CD4-positive, CD25-positive, alpha-beta regulatory T cell (primary cell): Measurements from ENCODE around the gene ZBTB7A. TPM values are rescaled to one million over a fixed set of nuclear protein-coding genes. Genes with fewer than 3 reads are reported as not detected.
A peak's percentile ranks its signal among the peaks of the same experiment; 100 is the strongest.

Source experiments
- ATAC-seq, 2 donors: fragments of 150-1000 bp; cut with Tn5 transposase; one replicate each; pipeline ENCODE4 v1.10.0; 2021; ENCODE audit warnings: low read depth in 2 of 2, moderate number of reproducible peaks in 2 of 2, moderate library complexity in 1 of 2
- DNase-seq, 3 donors: peaks; one replicate each; pipeline versions ENCODE4 v3.0.0 to v3.0.0-alpha.2; 2012 to 2022; ENCODE audit warnings: mixed read lengths in 1 of 3
- H3K27ac ChIP-seq: one replicate; pipeline ENCODE4 v1.7.0; 2013; ENCODE audit warnings: mild to moderate bottlenecking, low read length; ENCODE audit not compliant: insufficient read depth, poor library complexity, severe bottlenecking
- H3K27me3 ChIP-seq: one replicate; pipeline ENCODE4 v1.7.0; 2013; ENCODE audit warnings: low read length; ENCODE audit not compliant: control insufficient read depth, insufficient read depth
- H3K36me3 ChIP-seq: one replicate; pipeline ENCODE4 v1.7.0; 2013; ENCODE audit warnings: mild to moderate bottlenecking, low read length, moderate library complexity; ENCODE audit not compliant: control insufficient read depth, insufficient read depth
- H3K4me1 ChIP-seq: 2 replicates; pipeline ENCODE4 v1.7.0; 2013; ENCODE audit warnings: mild to moderate bottlenecking, low read length; ENCODE audit not compliant: insufficient read depth, control insufficient read depth, poor library complexity, severe bottlenecking
- H3K4me3 ChIP-seq: one replicate; pipeline ENCODE4 v1.7.0; 2013; ENCODE audit warnings: low read depth, mild to moderate bottlenecking, low read length, moderate library complexity
- H3K9me3 ChIP-seq, 2 experiments: 1 replicate in 1 of 2; 2 replicates in 1 of 2; pipeline ENCODE4 v1.7.0; 2013; ENCODE audit warnings: low read length in 2 of 2, mild to moderate bottlenecking in 1 of 2, moderate library complexity in 1 of 2; ENCODE audit not compliant: control insufficient read depth in 2 of 2
- H3K27ac Mint-ChIP-seq, 3 donors: one replicate each; pipeline ENCODE4 v1.8.0; 2020 to 2022; ENCODE audit warnings: mild to moderate bottlenecking in 3 of 3, mixed read lengths in 3 of 3, moderate library complexity in 2 of 3
- H3K27me3 Mint-ChIP-seq: one replicate; pipeline ENCODE4 v1.8.0; 2022; ENCODE audit warnings: mild to moderate bottlenecking, mixed read lengths
- H3K36me3 Mint-ChIP-seq: one replicate; pipeline ENCODE4 v1.8.0; 2020; ENCODE audit warnings: mixed read lengths
- H3K4me1 Mint-ChIP-seq, 4 donors: one replicate each; pipeline ENCODE4 v1.8.0; 2020 to 2022; ENCODE audit warnings: mixed read lengths in 4 of 4, mild to moderate bottlenecking in 1 of 4
- H3K4me3 Mint-ChIP-seq, 4 donors: one replicate each; pipeline ENCODE4 v1.8.0; 2020 to 2022; ENCODE audit warnings: mild to moderate bottlenecking in 4 of 4, mixed read lengths in 4 of 4, moderate library complexity in 3 of 4
- H3K9me3 Mint-ChIP-seq, 7 donors: one replicate each; pipeline ENCODE4 v1.8.0; 2020 to 2022; ENCODE audit warnings: mixed read lengths in 7 of 7, mild to moderate bottlenecking in 3 of 7, moderate library complexity in 2 of 7
- polyA plus RNA-seq, 4 donors: library from polyadenylated mRNA; unstranded; fragments of 300-500 nt; fragmentation: Illumina TruSeq; gene quantifications; one replicate each; pipeline ENCODE4 v1.2.3, GENCODE V29; 2021
- total RNA-seq: library from RNA; stranded (reverse); gene quantifications from one replicate; pipeline ENCODE4 v1.2.3, GENCODE V29; 2022

ZBTB7A gene
- total and polyA plus RNA-seq, 5 donors from 2014 or later: 19.6 to 50.5 (median 26.8) TPM

GRCh38 chr19:4038661-4039423 lies 27.9 kb downstream of the ZBTB7A start:
- no peak overlapping the region for H3K4me3 Mint-ChIP-seq
- Histone ChIP-seq H3K27ac (no peak overlapping the region), H3K4me3 (no peak overlapping the region), H3K4me1 (no peaks in the 10 kb centered on the region), H3K9me3 (no peaks in the 10 kb centered on the region), H3K27me3 (no peaks in the 10 kb centered on the region), H3K36me3 (peaks cover 15% of the 10 kb centered on the region)
- ATAC-seq (no peak), DNase-seq (no peak)
- no peak overlapping the region for H3K27ac Mint-ChIP-seq
- peaks cover 0 to 5% (median 1%) of the 10 kb centered on the region in 4 donors for H3K4me1 Mint-ChIP-seq
- H3K9me3 Mint-ChIP-seq: peaks cover 0 to 2% (median 0%) of the 10 kb centered on the region in 7 donors
- H3K27me3 Mint-ChIP-seq: no peaks in the 10 kb centered on the region
- H3K36me3 Mint-ChIP-seq: peaks cover 7% of the 10 kb centered on the region

GRCh38 chr19:4038057-4038456 lies 28.6 kb downstream of the ZBTB7A start:
- DNase-seq: no peak

GRCh38 chr19:4037301-4037949 lies 29.3 kb downstream of the ZBTB7A start:
- ATAC-seq: no peak
- no peak overlapping the region for H3K27ac ChIP-seq
- peaks cover 20% of the 10 kb centered on the region for H3K36me3 ChIP-seq
- DNase-seq: no peak
- H3K27me3 Mint-ChIP-seq: no peaks in the 10 kb centered on the region
- H3K4me1 ChIP-seq: no peaks in the 10 kb centered on the region
- peaks cover 7% of the 10 kb centered on the region for H3K36me3 Mint-ChIP-seq
- H3K4me1 Mint-ChIP-seq: peaks cover 0 to 5% (median 1%) of the 10 kb centered on the region in 4 donors
- H3K27ac Mint-ChIP-seq: no peak overlapping the region
- H3K27me3 ChIP-seq: no peaks in the 10 kb centered on the region
- H3K4me3 ChIP-seq: no peak overlapping the region
- peaks cover 0 to 2% (median 0%) of the 10 kb centered on the region in 7 donors for H3K9me3 Mint-ChIP-seq
- H3K9me3 ChIP-seq: no peaks in the 10 kb centered on the region
- H3K4me3 Mint-ChIP-seq: no peak overlapping the region

More at GRCh38 chr19:4038057-4038456, 28.6 kb downstream of the ZBTB7A start:
- Mint-ChIP-seq H3K27me3 (no peaks in the 10 kb centered on the region), H3K9me3 (peaks cover 0 to 2% (median 0%) of the 10 kb centered on the region in 7 donors), H3K4me1 (peaks cover 0 to 5% (median 1%) of the 10 kb centered on the region in 4 donors), H3K36me3 (peaks cover 7% of the 10 kb centered on the region), H3K4me3 (no peak overlapping the region), H3K27ac (no peak overlapping the region)
- Histone ChIP-seq H3K9me3 (no peaks in the 10 kb centered on the region), H3K27ac (no peak overlapping the region), H3K36me3 (peaks cover 20% of the 10 kb centered on the region), H3K4me1 (no peaks in the 10 kb centered on the region), H3K4me3 (no peak overlapping the region), H3K27me3 (no peaks in the 10 kb centered on the region)
- ATAC-seq: no peak

- Mint-ChIP-seq H3K36me3 (peaks cover 7% of the 10 kb centered on the region), H3K4me1 (peaks cover 0 to 5% (median 1%) of the 10 kb centered on the region in 4 donors), H3K4me3 (no peak overlapping the region), H3K27me3 (no peaks in the 10 kb centered on the region), H3K9me3 (peaks cover 0 to 2% (median 0%) of the 10 kb centered on the region in 7 donors), H3K27ac (no peak overlapping the region)
- Histone ChIP-seq H3K9me3 (no peaks in the 10 kb centered on the region), H3K27ac (no peak overlapping the region), H3K36me3 (peaks cover 20% of the 10 kb centered on the region), H3K4me1 (no peaks in the 10 kb centered on the region), H3K27me3 (no peaks in the 10 kb centered on the region), H3K4me3 (no peak overlapping the region)
- ATAC-seq (no peak), DNase-seq (no peak)
These were observed 30.0 kb downstream of the ZBTB7A start for GRCh38 chr19:4036576-4037300.

- Mint-ChIP-seq H3K27ac (no peak overlapping the region), H3K4me1 (peaks cover 0 to 5% (median 1%) of the 10 kb centered on the region in 4 donors), H3K36me3 (peaks cover 7% of the 10 kb centered on the region), H3K4me3 (no peak overlapping the region), H3K27me3 (no peaks in the 10 kb centered on the region), H3K9me3 (peaks cover 0 to 3% (median 0%) of the 10 kb centered on the region in 7 donors)
- DNase-seq (no peak), ATAC-seq (no peak)
- Histone ChIP-seq H3K4me3 (no peak overlapping the region), H3K4me1 (no peaks in the 10 kb centered on the region), H3K27ac (no peak overlapping the region), H3K36me3 (peaks cover 20% of the 10 kb centered on the region), H3K9me3 (no peaks in the 10 kb centered on the region), H3K27me3 (no peaks in the 10 kb centered on the region)
These were observed 31.1 kb downstream of the ZBTB7A start for GRCh38 chr19:4035582-4035981.

- ATAC-seq: no peak
- H3K4me3 ChIP-seq: no peak overlapping the region
- H3K36me3 ChIP-seq: peaks cover 20% of the 10 kb centered on the region
- peaks cover 2% of the 10 kb centered on the region for H3K36me3 Mint-ChIP-seq
- H3K4me3 Mint-ChIP-seq: peak overlapping the region in 1 of 4 donors; percentile 48
- H3K27me3 Mint-ChIP-seq: no peaks in the 10 kb centered on the region
- peaks cover 0 to under 1% (median 0%) of the 10 kb centered on the region in 4 donors for H3K4me1 Mint-ChIP-seq
- DNase-seq: no peak
- no peaks in the 10 kb centered on the region for H3K27me3 ChIP-seq
- H3K27ac Mint-ChIP-seq: no peak overlapping the region
- no peak overlapping the region for H3K27ac ChIP-seq
- no peaks in the 10 kb centered on the region for H3K9me3 ChIP-seq
- H3K9me3 Mint-ChIP-seq: peaks cover 0 to 2% (median 0%) of the 10 kb centered on the region in 7 donors
- H3K4me1 ChIP-seq: no peaks in the 10 kb centered on the region
These were observed 31.6 kb downstream of the ZBTB7A start for GRCh38 chr19:4035018-4035566.
